DND-41 (cell line): ENCODE data around the gene GSG1L.

ENCODE experiments used
- ATAC-seq: fragments of 200-7000 bp; cut with Tn5 transposase; 3 replicates; pipeline ENCODE4 v1.9.1; 2021; ENCODE audit warnings: low read depth; ENCODE audit not compliant: insufficient read depth
- DNase-seq: peaks from one replicate; pipeline ENCODE4 v3.0.0-alpha.2; 2020
- H2AFZ ChIP-seq: 2 replicates; pipeline ENCODE4 v1.6.0; 2012; ENCODE audit warnings: low read depth, low read length
- H3K27ac ChIP-seq: 2 replicates; pipeline ENCODE4 v1.5.1; 2012; ENCODE audit warnings: low read length, inconsistent platforms
- H3K27me3 ChIP-seq: fragments of 200-600 bp; sonication (generic); 2 replicates; pipeline ENCODE4 v1.6.0; 2012; ENCODE audit warnings: low read length, mild to moderate bottlenecking, inconsistent platforms; ENCODE audit not compliant: insufficient read depth, poor library complexity
- H3K36me3 ChIP-seq: 2 replicates; pipeline ENCODE4 v1.5.1; 2012; ENCODE audit warnings: low read length, inconsistent platforms; ENCODE audit not compliant: insufficient read depth
- H3K4me1 ChIP-seq: 2 replicates; pipeline ENCODE4 v1.5.1; 2012; ENCODE audit warnings: mild to moderate bottlenecking, low read length; ENCODE audit not compliant: insufficient read depth
- H3K4me2 ChIP-seq: 2 replicates; pipeline ENCODE4 v1.6.0; 2012; ENCODE audit warnings: mild to moderate bottlenecking, moderate library complexity, low read length, inconsistent platforms; ENCODE audit not compliant: insufficient read depth
- H3K4me3 ChIP-seq, 2 experiments: fragments of 200-600 bp in 1 of 2; shearing (Covaris generic) in 1 of 2; 2 replicates each; pipeline ENCODE4 v1.5.1; 2012 to 2016; ENCODE audit warnings: inconsistent platforms in 2 of 2, low read length in 2 of 2, mild to moderate bottlenecking in 2 of 2, low read depth in 1 of 2, moderate library complexity in 1 of 2
- H3K79me2 ChIP-seq: 2 replicates; pipeline ENCODE4 v1.6.0; 2012; ENCODE audit warnings: low read length, inconsistent platforms; ENCODE audit not compliant: insufficient read depth
- H3K9ac ChIP-seq: 2 replicates; pipeline ENCODE4 v1.6.0; 2012; ENCODE audit warnings: low read depth, mild to moderate bottlenecking, inconsistent platforms, low read length, moderate library complexity
- H3K9me3 ChIP-seq: 2 replicates; pipeline ENCODE4 v1.5.1; 2012; ENCODE audit warnings: low read length, moderate library complexity, mild to moderate bottlenecking, inconsistent platforms; ENCODE audit not compliant: insufficient read depth, severe bottlenecking
- H4K20me1 ChIP-seq: 2 replicates; pipeline ENCODE4 v1.6.0; 2012; ENCODE audit warnings: low read length; ENCODE audit not compliant: insufficient read depth
- CTCF ChIP-seq: IDR thresholded peaks from 2 replicates; pipeline ENCODE4 v1.5.1; 2012; ENCODE audit warnings: borderline replicate concordance, low read length, moderate library complexity, mild to moderate bottlenecking; ENCODE audit not compliant: poor library complexity, severe bottlenecking; ENCODE audit errors: extremely low read depth
- EZH2 ChIP-seq: IDR thresholded peaks from 3 replicates; pipeline ENCODE4 v1.6.1; 2012; ENCODE audit warnings: borderline replicate concordance, low read depth, mild to moderate bottlenecking, moderate library complexity, low read length, inconsistent platforms; ENCODE audit not compliant: severe bottlenecking

The GSG1L gene

GRCh38 chr16:27818246-27818645 lies 245.3 kb downstream of the GSG1L start:
- no peak for ATAC-seq
- Histone ChIP-seq H3K4me3 (no peak overlapping the region), H2AFZ (no peak overlapping the region), H3K4me2 (no peak overlapping the region), H3K79me2 (no peaks in the 10 kb centered on the region), H3K27me3 (no peaks in the 10 kb centered on the region), H3K9me3 (no peaks in the 10 kb centered on the region), H3K9ac (no peak overlapping the region), H3K36me3 (no peaks in the 10 kb centered on the region), H3K4me1 (no peaks in the 10 kb centered on the region), H4K20me1 (no peaks in the 10 kb centered on the region), H3K27ac (no peak overlapping the region)
- TF ChIP-seq CTCF (no peak), EZH2 (no peak)
- no peak for DNase-seq

DNA sequence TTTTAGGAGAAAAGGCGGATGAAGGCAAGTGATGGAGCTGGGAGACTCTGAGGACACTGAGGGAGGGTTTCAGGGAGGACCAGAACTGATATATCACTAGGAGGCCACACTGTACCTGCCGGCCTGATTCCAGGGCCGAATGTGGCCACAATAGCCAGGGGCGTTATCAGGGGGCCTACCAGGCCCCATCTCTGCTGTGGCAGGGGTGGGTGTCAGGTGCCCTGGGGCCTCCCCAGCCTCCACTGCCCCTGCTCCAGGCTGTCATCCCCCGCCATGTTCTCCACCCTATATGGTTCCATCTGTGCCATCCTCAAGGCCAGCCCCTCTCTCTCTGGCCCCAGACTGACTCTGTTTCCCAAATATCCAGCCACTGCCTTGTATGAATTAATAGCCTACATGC lies 246.5 kb downstream of the GSG1L start:
- H3K36me3 ChIP-seq, result no peaks in the 10 kb centered on the region
- ATAC-seq, result no peak
- no peak for DNase-seq
- H3K27me3 ChIP-seq, result no peaks in the 10 kb centered on the region
- H2AFZ ChIP-seq, result no peak overlapping the region
- H3K4me2 ChIP-seq, result no peak overlapping the region
- H3K9me3 ChIP-seq, result no peaks in the 10 kb centered on the region
- H4K20me1 ChIP-seq, result no peaks in the 10 kb centered on the region
- no peak for TF ChIP-seq EZH2
- TF ChIP-seq CTCF, result no peak
- H3K9ac ChIP-seq, result no peak overlapping the region
- H3K4me1 ChIP-seq, result no peaks in the 10 kb centered on the region
- H3K27ac ChIP-seq, result no peak overlapping the region
- no peak overlapping the region for H3K4me3 ChIP-seq
- no peaks in the 10 kb centered on the region for H3K79me2 ChIP-seq

DNA sequence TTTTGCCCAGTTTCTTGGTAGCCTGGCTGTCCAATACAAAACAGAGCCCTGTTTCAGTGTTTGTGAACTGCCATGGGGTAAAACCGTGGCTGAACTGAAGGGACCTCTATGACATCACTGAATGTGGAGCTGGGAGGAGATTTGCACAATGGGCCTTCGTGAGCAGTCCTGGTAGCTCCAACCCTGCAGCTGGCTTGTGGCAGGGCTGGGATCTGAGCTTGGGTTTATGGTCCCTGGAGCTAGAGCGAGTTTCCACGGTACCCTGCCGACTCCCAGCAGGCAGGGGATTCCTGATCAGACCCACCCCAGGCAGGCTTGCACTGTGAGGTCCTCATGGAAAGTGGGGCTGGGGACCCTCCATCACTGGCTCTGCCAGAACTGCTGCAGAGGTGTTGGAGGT lies 247.0 kb downstream of the GSG1L start:
- no peak overlapping the region for H3K4me2 ChIP-seq
- H3K4me1 ChIP-seq, result no peaks in the 10 kb centered on the region
- H2AFZ ChIP-seq, result no peak overlapping the region
- H3K27me3 ChIP-seq, result no peaks in the 10 kb centered on the region
- H3K79me2 ChIP-seq, result no peaks in the 10 kb centered on the region
- no peaks in the 10 kb centered on the region for H3K9me3 ChIP-seq
- TF ChIP-seq CTCF (no peak), EZH2 (no peak)
- no peak overlapping the region for H3K4me3 ChIP-seq
- H4K20me1 ChIP-seq, result no peaks in the 10 kb centered on the region
- DNase-seq, result no peak
- no peak overlapping the region for H3K27ac ChIP-seq
- no peak for ATAC-seq
- no peaks in the 10 kb centered on the region for H3K36me3 ChIP-seq
- H3K9ac ChIP-seq, result no peak overlapping the region

DNA sequence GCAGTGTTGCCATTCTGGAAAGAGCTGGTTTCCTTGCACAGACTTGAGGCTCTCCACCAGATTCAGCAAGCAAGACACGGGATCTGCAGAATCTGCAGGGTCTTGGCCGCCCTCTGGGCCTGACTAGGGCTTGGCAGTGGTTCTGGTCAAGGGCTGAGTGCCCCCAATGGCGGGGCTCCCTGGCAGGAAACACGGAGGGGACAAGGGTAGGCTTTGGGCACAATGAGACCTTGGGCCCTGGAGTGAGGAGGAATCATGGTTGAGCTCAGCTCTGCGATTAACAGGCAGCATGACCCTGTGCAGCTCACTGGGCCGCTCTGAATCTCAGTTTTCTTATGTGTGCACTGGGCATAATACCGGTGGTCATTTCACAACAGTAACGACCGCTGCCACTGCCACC lies 249.9 kb downstream of the GSG1L start:
- TF ChIP-seq EZH2, result no peak
- no peak for TF ChIP-seq CTCF
- Histone ChIP-seq H4K20me1 (no peaks in the 10 kb centered on the region), H3K4me1 (no peaks in the 10 kb centered on the region), H3K4me3 (no peak overlapping the region), H3K79me2 (no peaks in the 10 kb centered on the region), H3K27ac (no peak overlapping the region), H3K27me3 (no peaks in the 10 kb centered on the region), H3K9me3 (no peaks in the 10 kb centered on the region), H3K4me2 (no peak overlapping the region), H2AFZ (no peak overlapping the region), H3K9ac (no peak overlapping the region), H3K36me3 (no peaks in the 10 kb centered on the region)
- DNase-seq, result no peak
- ATAC-seq, result no peak
